ENCODE measurements around the gene FBXW11.
"Not testable (repeated sequence)": the region's sequence is repeated elsewhere in the genome, so short reads cannot be mapped to it uniquely, and the experiment has no call there.

The FBXW11 gene

DNA sequence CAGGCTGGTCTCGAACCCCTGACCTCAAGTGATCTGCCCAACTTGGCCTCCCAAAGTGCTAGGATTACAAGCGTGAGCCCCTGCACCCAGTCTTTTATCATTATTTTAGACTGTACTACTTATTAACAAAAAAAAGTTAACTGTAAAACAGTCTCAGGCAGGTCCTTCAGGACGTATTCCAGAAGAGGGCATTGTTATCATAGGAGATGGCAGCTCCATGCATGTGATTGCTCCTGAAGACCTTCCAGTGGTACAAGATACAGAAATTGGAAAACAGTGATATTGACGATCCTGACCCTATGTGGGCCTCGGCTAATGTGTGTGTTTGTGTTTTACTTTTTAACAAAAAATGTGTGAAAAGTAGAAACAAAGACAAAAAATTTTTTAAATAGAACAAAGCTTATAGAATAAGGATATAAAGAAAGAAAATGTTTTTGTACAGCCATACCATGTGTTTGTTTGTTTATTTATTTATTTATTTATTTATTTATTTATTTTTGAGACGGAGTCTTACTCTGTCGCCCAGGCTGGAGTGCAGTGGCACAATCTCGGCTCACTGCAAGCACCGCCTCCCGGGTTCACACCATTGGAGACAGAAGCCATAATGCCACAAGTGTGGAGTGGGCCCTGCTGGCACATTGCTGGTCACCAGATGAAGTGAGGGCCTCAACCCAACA lies 13.8 kb upstream of the FBXW11 start:
- in situ Hi-C loops (cut with MboI; ENCODE audit: low sequenced_read_pairs): not testable (repeated sequence)

DNA sequence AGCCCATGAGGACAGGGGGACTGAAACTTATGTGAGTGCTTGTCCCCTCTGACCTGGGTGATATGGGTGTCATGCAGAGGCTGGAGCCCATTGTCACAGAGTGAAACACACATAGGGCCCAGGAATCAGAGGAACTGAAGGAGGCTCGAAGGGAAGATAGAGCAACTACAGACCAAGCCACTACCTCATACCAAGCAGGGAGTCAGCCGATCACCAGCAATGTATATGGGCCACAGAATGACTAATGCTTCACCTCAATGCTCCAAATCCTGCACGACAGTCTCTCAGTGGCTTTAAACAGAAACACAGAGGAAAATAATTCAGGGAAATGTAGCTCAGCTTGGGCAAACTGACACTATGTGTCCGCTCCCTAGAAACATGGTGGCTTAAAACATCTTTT lies 8.9 kb upstream of the FBXW11 start:
- in situ Hi-C loops (cut with MboI; ENCODE audit: low sequenced_read_pairs): no loop called here

DNA sequence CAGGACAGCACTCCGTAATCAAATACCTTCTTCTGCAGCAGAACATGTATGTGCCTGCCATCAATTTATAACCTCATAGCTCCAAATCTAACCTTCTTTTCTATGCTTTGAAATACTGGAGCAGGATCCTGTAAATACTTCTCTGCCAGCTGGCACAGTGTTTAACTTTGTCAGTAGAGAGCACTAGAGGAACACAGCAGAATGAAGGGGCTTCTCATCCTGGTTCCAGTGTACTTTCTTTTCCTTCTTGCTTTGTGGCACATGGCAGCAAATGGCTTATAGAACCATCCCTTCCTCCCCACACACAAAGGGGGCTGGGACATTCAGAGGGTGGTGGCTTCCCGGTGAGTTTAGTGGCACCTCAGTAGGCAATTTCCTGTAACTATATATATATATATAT lies 3.8 kb upstream of the FBXW11 start:
- in situ Hi-C loops (cut with MboI; ENCODE audit: low sequenced_read_pairs): no loop called here

DNA sequence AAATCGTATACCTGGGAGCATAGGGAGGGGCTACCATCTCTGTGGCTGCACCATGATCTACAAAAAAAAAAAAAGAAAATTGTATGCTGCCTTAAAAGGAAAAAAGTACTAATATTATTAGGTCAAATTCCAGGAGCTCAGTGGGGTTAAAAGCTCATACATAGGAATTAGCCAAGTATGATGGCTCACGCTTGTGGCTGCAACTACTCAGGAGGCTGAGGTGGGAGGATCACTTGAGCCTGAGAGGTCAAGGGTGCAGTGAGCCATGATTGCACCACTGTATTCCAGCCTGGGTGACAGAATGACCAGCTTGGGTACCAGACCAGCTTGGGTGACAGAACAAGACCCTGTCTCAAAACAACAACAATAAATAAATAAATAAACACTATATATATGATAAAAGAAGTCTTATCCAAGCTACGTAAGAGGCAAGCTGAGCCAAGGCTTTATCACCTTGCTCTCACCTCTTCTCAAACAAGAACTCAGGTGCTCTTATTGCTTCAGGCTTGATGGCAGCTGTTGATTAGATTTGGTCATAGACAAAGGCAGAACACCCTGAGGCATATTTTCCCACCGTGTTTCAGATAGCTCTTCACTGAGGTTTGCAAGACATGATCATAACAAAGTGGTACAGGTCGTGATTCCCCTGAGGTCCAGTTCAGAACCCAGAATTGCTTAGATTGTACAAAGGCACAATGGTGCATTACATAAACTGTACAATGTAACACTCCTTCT lies 3.3 kb upstream of the FBXW11 start:
- in situ Hi-C loops (cut with MboI; ENCODE audit: low sequenced_read_pairs): no loop called here

DNA sequence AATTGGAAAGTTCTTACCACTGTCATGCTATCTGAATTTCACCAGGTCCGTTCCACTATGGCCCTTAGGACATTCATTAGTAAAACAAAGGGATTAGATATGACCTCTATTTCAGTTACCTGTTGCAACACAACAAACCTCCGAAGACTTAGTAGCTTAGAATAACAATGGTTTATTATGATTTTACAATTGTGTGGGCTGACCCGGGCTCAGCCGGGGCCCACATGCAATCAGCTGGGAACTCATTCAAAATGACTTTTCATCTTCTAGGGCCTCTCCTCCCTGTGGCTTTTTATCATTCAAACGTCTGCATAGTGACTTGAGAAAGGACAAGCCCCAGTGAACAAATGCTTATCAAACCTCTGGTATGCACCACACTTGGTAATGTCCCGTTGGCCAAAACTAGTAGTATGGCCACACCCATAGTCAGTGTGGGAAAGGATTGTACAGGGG lies 2.3 kb upstream of the FBXW11 start:
- in situ Hi-C loops (cut with MboI; ENCODE audit: low sequenced_read_pairs): no loop called here

DNA sequence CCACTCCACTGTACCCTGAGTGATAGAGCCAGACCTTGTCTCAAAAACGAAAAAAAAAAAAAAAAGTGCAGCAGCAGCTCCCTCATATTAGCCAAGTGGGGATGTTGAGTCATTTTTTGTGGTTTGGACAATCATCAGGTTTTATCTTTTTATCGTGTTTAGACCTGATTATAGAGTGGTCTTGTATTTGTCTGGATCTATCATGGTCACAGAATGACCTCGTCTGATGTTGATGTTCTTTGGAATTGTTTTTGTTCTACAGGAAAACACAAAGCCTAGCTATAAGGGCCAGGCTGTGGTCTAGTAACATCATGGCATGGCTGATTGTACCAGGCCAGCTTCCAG lies 1.6 kb upstream of the FBXW11 start:
- in situ Hi-C loops (cut with MboI; ENCODE audit: low sequenced_read_pairs): no loop called here

DNA sequence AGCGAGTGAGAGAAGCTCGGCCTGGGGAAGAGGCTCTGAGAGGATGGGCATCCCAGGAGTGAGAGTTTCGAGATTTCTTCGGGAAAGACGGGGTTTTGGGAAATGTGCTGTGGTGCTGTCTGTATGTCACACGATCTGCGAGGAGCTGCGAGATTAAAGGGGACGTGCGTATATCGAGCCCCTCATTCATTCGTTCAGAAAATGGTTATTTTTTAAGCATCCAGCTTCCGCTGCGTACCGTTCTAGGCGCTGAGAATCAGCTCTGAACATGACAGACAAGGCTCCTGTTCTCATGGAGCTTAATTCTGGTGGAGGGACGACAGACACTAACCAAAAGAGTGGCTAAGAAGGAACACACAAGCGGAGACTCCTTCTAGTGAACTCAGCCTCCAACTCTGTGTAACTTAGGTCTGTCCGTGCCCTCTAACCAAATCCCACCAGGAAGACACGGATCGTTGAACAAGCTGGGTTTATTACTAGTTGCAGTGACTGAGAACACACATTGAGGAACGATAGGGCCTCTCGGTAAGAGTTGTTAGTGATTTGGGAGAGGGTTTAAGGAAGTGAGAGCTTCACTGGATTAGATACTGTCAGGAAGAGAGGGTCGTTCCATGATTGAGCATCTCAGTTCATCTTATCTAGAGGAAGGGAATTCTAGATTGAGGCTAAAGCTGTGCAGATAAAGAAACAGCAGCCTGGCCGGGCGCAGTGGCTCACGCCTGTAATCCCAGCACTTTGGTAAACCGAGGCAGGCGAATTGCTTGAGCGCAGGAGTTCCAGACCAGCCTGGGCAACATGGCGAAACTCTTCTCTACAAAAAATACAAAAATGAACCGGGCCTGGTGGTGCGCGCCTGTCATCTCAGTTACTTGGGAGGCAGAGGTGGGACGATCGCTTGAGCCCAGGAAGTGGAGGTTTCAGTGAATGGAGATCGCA lies 1.0 kb upstream of the FBXW11 start:
- in situ Hi-C loops (cut with MboI; ENCODE audit: low sequenced_read_pairs): no loop called here

DNA sequence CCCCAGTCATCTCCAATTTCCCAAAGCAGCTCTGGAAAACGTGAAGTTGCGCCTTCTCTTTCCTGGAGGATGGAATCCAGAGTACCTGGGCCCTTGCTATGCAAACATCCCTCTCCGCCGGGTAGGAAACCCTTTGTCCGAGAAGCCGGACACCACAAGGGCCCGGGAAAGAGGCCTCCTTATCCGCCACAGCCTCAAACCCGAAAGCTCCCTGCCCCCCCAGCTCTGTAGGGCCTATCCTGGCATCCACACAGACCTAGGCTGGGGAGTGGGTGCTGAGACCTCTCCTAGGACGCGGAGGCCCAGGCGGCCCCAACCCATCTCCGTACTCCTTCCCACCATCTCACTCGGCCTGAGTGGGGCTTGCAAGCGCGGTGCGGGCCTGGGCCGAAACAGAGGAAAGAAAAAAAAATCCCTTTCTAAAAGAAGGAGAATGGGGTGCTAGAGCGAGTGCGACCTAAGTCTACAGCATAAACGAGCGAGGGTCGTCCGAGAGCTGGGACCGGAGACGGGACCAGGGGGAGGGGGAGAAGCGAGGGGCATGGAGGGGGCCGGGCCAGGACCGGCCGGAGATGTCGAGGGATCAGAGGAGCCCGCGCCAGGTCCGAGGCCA lies 624 bp downstream of the FBXW11 start:
- in situ Hi-C loops (cut with MboI; ENCODE audit: low sequenced_read_pairs): no loop called here

DNA sequence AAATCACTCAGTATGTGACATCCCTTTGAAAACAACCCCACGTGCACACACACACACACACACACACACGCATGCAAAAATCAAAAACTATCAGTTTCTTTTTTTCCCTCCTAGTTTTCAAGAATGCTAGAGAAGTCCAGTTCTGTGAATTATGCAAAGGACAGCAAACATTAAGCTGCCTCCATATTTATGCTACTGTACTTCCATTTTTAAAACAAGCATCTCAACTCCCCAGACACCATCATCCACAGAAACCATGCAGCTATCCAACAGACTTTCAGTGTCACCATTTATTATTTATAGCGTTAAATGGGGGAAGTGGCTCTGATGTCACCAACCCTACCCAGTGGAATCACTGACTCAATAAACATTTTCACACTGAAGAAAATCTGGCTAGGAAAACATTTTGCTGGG lies 1.6 kb downstream of the FBXW11 start:
- in situ Hi-C loops (cut with MboI; ENCODE audit: low sequenced_read_pairs): no loop called here

DNA sequence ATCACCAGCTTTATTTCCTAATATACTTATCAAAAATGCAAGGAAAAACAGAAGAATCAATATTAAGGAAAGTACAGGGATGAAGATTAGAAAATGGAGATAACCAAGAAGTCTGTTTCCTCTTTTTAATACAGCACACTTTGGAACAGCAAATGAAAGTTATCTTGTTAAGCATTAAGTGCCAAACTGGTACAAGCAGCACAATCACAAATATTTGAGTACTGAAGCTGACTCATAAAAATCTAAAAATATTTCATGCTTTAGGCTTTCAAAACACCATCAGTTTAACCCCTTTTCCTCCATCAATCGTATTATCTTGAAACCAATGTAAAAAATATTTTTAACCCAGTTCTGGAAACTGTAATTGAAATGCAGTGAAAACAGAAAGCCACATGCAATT lies 2.7 kb downstream of the FBXW11 start:
- in situ Hi-C loops (cut with MboI; ENCODE audit: low sequenced_read_pairs): no loop called here

DNA sequence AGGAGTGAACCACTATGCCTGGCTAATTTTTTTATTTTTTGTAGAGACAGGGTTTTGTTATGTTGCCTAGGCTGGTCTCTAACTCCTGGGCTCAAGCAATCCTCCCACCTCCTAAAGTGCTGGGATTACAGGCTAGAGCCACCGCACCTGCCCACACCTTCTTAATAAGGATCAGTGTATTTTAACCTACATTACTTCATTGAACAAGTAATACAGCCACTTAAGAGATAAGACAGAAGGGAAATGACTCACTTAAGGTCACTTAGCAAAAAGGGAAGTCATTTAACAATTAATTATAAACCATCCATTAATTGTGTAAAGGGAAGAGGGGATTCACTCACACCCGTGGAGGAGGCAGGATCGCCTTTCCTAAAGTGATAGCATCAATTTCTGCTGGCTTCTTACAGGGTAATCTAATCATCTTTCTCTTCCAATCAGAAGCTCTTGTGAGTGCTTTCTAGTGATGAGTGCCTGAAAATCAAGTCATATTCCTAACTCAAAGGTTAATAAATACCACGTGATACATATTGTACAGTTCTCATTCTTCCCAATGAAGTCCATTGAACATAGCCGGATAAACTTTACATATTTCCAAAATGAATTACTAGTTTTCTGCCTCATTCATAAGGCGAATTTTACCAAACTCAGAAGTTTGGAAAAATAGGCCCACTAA lies 3.5 kb downstream of the FBXW11 start:
- in situ Hi-C loops (cut with MboI; ENCODE audit: low sequenced_read_pairs): no loop called here

DNA sequence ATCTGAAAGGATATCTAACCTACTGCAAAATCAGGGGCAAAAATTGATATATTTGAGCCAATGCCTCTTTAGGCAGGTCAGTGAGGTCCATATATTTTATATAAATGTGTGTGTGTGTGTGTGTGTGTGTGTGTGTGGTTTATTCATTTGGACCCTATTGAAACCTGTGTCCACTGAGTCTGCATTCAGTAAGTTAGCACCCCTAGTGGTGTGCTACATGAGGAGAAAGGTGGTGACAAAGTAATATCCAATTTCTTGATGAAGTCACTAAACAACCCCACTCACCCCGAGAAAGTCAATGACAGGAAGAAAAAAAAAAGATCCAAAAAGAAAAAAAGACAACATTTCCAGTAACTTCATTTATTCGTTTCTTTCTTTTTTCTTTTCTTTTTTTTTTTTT lies 4.1 kb downstream of the FBXW11 start:
- in situ Hi-C loops (cut with MboI; ENCODE audit: low sequenced_read_pairs): no loop called here

DNA sequence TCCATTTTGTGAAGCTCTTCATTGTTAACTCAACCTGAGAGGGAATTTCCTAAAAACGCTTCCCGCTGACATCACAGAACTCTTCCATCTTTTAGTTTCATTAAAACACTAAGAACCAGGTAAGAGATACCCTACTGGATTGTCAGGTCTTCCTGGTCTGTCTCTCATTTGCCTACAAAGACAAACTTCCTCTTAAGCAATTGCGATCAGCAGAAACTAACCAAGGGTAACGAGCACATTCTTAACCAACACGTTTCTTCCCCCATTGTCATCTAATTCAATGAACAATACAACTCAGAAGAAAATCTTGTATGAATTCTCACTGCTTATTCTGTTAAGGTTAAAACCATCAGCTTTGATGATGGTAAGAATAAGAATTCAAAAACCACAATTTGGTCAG lies 6.6 kb downstream of the FBXW11 start:
- in situ Hi-C loops (cut with MboI; ENCODE audit: low sequenced_read_pairs): no loop called here

DNA sequence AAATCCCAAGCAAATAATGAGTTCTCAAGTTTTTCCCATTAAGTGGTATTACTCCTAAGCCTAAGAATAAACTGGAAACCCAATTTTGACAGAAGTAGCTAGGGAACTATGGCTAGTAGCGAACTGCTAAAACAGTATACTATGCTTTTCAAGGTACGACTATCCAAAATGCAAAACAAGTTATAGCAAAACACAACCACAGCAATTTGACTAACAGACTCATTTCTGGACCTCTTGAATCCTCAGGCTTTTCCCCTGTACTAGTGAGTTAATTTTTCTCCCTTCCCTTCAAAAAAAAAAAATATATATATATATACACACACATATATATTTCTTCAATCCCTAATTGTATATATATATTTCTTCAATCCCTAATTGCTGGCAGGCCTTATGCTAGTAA lies 7.3 kb downstream of the FBXW11 start:
- in situ Hi-C loops (cut with MboI; ENCODE audit: low sequenced_read_pairs): no loop called here

DNA sequence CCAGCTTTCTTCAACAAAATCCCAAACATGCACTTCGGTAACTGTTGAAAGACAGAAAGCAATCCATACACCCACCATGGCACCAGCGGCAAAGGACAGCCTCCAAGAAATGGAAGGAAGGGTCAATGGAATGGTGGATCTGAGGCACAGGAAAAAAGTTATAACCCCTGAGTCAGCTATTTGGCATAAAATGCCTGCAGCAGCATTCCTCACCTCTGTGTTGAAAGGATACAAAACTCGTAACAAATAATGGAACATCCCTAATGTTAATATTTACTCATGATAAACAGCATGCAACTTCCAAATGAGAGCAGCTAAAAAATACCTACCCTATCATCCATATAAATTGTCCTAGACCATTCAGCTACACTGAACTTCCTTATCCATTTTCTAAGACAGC lies 9.4 kb downstream of the FBXW11 start:
- in situ Hi-C loops (cut with MboI; ENCODE audit: low sequenced_read_pairs): no loop called here

DNA sequence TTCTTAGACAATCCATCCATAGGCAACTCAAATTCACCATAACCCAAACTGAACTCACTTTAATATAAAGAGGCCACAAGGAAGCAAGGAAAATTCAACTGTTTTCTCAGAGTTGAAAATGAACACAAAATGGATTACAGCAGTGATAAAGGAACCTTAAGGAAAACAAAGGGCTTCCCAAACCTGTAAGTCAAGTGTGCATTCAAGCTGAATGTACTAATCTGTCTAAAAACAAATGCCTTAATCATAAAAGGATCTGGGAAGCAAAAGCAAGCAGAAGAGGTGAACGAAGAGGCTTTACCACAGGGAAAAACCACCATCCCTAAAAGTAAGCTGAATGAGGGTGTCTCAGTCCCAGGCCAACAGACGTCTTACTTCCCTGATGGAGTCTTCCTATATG lies 13.6 kb downstream of the FBXW11 start:
- in situ Hi-C loops (cut with MboI; ENCODE audit: low sequenced_read_pairs): no loop called here

DNA sequence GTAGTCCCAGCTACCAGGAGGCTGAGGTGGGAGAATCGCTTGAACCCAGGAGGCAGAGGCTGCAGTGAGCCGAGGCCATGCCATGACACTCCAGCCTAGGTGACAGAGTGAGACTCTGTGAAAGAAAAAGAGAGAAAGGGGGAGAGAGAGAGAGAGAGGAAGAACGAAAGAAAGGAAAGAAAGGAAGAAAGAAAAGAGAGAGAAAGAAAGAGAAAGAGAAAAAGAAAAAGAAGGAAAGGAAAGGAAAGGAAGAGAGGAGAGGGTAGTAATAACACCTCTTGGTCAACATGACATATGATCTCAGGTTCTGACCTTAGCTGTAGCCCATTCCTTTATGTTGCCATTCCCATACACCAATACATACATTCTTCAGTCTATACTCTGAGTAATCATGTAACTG lies 14.1 kb downstream of the FBXW11 start:
- in situ Hi-C loops (cut with MboI; ENCODE audit: low sequenced_read_pairs): no loop called here

DNA sequence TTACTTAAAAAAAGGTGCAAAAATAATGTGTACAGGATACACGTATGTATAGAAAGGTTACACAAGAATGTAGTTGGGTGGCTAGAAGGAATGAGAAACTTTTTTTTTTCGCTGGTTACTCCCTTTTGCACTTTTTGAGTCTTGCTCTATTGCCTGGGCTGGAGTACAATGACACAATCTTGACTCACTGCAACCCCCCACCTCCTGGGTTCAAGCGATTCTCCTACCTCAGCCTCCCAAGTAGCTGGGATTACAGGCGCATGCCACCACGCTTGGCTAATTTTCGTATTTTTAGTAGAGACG lies 15.8 kb downstream of the FBXW11 start:
- in situ Hi-C loops (cut with MboI; ENCODE audit: low sequenced_read_pairs): no loop called here

DNA sequence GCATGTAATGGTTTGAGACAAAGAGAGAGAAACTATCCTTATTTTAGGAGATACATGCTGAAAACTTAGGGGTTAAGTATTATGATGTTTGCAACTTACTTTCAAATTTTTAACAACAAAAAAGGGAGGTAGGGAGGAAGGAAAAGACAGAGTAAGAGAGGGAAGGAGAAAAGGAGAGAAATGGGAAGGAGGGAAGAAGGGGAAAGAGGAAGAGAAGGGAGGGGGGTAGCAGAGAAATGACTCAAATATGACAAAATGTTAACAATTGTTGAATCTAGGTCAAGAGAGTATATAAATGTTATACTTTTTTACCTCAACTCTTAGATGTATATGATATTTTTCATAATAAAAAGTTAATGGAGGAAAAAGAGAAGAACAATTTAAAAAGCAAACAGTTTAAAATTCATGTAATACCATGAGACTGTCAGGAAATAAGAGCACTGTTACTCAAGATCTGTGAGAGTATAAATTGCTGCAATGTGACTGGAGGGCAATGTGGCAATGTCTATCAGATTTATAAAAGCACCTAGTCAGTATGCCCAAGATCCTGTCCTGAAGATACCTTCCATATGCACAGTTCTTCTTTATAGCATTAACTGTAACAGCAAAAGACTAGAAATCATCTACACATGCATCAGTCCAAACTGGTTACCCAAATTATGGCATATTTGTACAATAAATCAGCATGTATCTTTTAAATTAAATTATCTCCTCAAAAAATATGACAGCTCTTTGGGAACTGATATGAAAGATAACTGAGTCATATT lies 16.3 kb downstream of the FBXW11 start:
- in situ Hi-C loops (cut with MboI; ENCODE audit: low sequenced_read_pairs): no loop called here

DNA sequence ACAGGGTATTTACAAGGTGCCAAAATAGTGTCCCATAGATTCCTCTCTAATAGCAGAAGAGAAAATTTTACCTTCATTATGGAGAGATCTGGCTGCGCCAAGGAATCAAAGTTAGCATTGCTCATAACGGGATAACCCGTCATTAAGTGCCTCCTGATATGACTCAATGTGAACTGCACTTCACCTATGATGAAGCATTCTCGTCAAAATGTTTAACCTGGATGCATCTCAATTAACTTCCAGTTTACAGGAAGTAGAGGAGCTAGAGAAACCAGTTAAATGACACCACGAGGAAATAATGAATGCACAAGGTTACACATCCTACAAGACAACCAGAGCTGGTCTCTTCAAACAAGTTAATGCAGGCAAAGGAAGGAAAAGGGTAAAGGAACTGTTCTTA lies 17.2 kb downstream of the FBXW11 start:
- in situ Hi-C loops (cut with MboI; ENCODE audit: low sequenced_read_pairs): no loop called here

Measured in hTERT RPE-1 (cell line).